ENCODE results near the gene FMN1. TPM values are rescaled to one million over a fixed set of nuclear protein-coding genes. Genes with fewer than 3 reads are reported as not detected.

The FMN1 gene
- total RNA-seq, 1 donor from 2014 or later: 0.02 TPM

DNA sequence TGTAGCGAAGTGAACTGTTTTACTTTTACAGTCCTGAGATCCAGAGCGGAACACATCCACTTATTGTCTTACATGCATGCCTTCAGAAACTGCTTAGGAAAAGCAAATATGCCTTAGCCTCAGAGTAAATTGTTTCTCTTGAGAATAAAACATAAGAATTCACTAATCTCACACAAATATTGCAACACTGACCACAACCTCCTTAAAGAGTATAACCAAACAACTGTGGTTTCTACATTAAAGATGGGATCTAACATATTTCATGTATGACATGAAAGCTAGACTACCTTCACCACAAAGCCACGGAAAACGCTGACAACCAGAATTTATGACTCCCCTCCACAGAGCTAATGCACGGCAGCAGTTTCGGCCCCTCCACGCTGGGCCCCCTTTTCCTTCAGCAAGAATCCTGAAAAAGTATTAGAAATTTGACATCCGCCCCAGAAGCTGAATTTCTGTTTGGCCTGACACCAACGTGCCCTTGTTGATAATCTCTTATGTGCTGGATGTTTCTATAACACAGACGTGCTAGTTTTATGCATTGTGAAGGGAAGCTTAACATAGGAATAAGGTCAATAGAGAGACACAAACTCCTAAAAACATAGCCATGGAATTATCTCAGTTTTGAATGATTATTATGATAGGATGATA lies 392.1 kb downstream of the FMN1 start:
- DNase-seq: no peak
- no peak overlapping the region for H3K4me3 Mint-ChIP-seq
- peaks cover 18% of the 10 kb centered on the region for H3K27me3 Mint-ChIP-seq
- intact Hi-C loops (cut with micrococcal nuclease): no loop called here
- peaks cover 6% of the 10 kb centered on the region for H3K4me1 Mint-ChIP-seq
- H3K27ac Mint-ChIP-seq: no peak overlapping the region
- H3K9me3 Mint-ChIP-seq: peaks cover 9% of the 10 kb centered on the region
- no peaks in the 10 kb centered on the region for H3K36me3 Mint-ChIP-seq (ENCODE audit: low read depth)

DNA sequence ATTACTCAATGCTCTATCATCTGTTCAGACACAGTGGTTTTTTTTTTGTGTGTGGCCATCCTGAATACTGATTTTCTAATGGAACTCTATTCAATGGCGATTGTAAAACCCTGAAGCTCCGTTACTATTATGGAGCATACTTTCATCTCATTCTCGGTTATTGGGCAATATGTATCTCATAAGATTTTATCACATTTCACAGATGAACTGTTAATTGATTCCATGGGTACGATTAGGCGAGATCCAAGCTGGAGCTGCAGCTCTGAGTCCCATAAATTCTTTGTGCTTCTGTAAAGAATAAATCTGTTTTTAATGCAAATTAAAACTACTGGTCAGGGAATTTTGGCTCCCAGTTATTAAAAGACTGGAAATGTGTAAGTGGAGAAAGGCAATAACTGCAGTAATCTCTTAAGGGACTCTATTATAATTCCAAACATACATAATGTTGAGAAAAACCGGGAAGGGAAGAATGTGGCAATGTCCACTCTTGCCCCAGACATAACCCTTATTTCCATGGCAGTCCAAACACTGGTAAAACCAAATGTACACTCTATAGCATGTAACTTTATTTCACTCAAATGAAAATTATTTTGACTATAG lies 394.5 kb downstream of the FMN1 start:
- intact Hi-C loops (cut with micrococcal nuclease): no loop called here
- Mint-ChIP-seq H3K9me3 (peaks cover 9% of the 10 kb centered on the region), H3K27me3 (peaks cover 18% of the 10 kb centered on the region), H3K4me1 (peaks cover 6% of the 10 kb centered on the region), H3K36me3 (ENCODE audit: low read depth) (no peaks in the 10 kb centered on the region), H3K4me3 (no peak overlapping the region), H3K27ac (no peak overlapping the region)
- DNase-seq: no peak

DNA sequence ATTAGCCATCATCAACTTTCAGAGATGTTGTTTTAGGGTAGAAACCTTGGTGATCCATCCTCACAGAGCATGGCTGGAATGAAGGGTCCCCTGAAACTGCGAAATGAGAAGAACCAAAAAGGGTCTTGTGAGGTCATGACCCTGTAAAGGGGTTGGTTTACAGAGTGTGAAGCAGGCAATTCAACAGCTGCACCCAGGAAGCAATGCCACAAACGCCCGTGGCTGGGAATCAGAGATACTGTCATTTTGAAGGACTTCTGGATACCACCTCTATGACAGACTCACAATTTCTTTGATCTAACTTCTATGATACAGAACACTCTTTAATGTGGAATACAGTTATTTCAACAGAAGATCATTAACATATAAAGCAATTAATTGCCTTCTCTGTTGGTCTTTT lies 397.7 kb downstream of the FMN1 start:
- Mint-ChIP-seq H3K27ac (no peak overlapping the region), H3K36me3 (ENCODE audit: low read depth) (no peaks in the 10 kb centered on the region), H3K27me3 (peaks cover 8% of the 10 kb centered on the region), H3K9me3 (no peaks in the 10 kb centered on the region), H3K4me3 (no peak overlapping the region), H3K4me1 (no peaks in the 10 kb centered on the region)
- no peak for DNase-seq
- intact Hi-C loops (cut with micrococcal nuclease): no loop called here

DNA sequence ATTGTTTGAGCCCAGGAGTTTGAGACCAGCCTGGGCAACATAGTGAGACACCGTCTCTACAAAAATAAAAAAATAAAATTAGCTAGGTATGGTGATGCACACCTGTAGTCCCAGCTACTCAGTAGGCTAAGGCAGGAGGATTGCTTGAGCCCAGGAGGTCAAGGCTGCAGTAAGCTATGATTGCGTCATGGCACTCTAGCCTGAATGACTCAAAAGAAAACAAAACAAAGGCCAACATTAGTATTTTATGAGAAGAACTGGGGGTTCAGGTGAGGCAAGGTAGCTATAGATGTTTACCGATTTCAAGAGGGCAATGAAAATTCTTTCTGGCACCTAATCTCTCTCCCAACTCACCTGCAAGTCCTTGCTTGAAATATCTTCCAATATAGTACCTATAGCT lies 399.5 kb downstream of the FMN1 start:
- DNase-seq: no peak

DNA sequence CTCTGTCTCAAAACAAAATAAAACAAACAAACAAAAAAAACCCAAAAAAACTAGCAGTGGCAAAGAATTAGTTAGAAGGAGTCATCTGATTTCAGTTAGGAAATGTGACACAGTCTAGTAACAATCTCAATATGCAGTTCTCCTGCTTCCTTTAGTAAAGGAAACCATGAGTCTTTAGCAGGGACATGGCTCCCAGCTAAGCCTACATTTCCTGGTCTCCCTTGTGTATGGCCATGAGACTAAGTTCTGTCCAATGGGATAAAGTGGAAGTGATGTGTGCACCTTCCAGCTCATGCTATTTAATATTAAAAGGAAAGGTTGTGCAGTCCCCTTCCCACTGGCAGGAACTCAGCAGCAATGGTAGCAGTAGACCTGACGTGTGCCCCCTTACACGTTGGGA lies 402.1 kb downstream of the FMN1 start:
- intact Hi-C loops (cut with micrococcal nuclease): no loop called here
- peaks cover 6% of the 10 kb centered on the region for H3K27me3 Mint-ChIP-seq
- H3K4me3 Mint-ChIP-seq: no peak overlapping the region

More for the DNA sequence above, 399.5 kb downstream of the FMN1 start:
- no peak overlapping the region for H3K4me3 Mint-ChIP-seq
- H3K9me3 Mint-ChIP-seq: no peaks in the 10 kb centered on the region
- intact Hi-C loops (cut with micrococcal nuclease): no loop called here
- H3K27ac Mint-ChIP-seq: no peak overlapping the region
- peaks cover 11% of the 10 kb centered on the region for H3K27me3 Mint-ChIP-seq
- H3K4me1 Mint-ChIP-seq: no peaks in the 10 kb centered on the region
- no peaks in the 10 kb centered on the region for H3K36me3 Mint-ChIP-seq (ENCODE audit: low read depth)

DNA sequence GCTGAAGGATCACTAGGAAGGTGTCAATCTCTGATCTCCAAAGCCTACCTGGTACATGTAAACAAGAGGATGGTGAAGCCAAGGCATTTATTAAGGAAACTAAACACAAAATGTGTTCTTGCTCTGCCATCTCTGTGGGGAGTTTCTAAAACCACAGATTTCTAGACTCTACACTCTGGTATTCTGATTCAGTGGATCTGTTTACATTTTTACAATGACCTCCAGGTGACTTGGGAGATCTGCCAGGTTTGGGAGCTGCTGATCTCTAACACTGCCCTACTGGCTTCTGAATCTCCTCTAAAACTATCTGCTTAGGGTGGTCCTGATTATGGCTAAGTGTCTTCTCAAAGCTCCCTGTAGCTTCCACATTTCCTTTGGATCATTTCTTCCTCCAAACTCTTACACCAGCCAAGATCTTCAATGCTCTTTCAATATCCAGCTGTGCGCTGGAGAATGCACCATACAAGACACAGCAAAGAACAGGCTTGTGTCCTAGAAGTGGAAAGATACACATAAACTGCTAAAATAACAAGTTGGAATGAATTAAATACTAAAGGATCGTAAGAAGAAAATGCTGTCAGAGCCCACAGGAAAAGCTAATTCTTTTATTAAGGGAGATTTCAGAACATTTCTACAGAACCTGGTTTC lies 404.0 kb downstream of the FMN1 start:
- DNase-seq: no peak
- no peaks in the 10 kb centered on the region for H3K36me3 Mint-ChIP-seq (ENCODE audit: low read depth)
- H3K27me3 Mint-ChIP-seq: peaks cover 6% of the 10 kb centered on the region
- no peak overlapping the region for H3K4me3 Mint-ChIP-seq
- intact Hi-C loops (cut with micrococcal nuclease): no loop called here
- H3K27ac Mint-ChIP-seq: no peak overlapping the region
- H3K9me3 Mint-ChIP-seq: no peaks in the 10 kb centered on the region
- no peaks in the 10 kb centered on the region for H3K4me1 Mint-ChIP-seq

More for the DNA sequence above, 402.1 kb downstream of the FMN1 start:
- Mint-ChIP-seq H3K4me1 (no peaks in the 10 kb centered on the region), H3K36me3 (ENCODE audit: low read depth) (no peaks in the 10 kb centered on the region), H3K9me3 (no peaks in the 10 kb centered on the region), H3K27ac (no peak overlapping the region)
- DNase-seq: no peak

DNA sequence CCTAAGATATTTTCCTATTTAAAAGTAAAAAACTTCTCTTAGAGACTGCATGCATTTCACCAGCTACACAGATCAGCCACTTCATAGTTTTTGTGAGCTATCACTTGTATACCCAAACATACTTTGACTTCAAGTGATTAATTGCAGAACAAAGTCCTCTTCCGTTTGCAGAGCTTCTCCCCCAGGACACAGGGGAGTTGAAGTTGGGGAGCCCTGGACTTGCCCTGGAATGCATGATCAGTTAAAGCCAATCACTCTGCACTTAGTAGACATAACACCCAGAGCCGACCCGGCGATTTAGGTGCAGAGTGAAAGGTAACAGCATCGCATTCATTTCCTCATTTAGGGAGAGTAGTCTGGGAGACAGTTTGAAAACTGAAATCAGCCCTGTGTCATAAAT lies 406.6 kb downstream of the FMN1 start:
- H3K4me1 Mint-ChIP-seq: no peaks in the 10 kb centered on the region
- no peaks in the 10 kb centered on the region for H3K9me3 Mint-ChIP-seq
- no peaks in the 10 kb centered on the region for H3K36me3 Mint-ChIP-seq (ENCODE audit: low read depth)
- DNase-seq: no peak
- no peak overlapping the region for H3K4me3 Mint-ChIP-seq
- intact Hi-C loops (cut with micrococcal nuclease): no loop called here
- H3K27ac Mint-ChIP-seq: no peak overlapping the region
- peaks cover 5% of the 10 kb centered on the region for H3K27me3 Mint-ChIP-seq

DNA sequence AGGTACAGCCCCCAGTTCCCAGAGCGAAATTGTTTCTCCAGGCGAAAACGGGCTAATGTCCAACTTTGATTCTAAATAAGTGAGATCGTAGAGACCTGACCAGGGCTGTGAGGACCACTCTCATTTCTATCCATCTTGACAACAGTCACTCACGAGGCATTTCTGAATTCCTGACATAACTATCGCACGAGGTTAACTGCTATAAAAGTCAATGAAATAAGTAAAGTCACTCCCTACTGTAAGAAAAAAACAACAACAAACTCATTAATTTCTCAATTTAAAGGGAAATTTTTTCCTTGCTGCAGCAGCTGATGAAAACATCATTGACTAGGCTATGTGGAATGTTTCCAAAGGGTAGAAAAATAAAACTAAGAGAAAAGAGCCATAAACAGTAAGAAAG lies 407.6 kb downstream of the FMN1 start:
- no peaks in the 10 kb centered on the region for H3K4me1 Mint-ChIP-seq
- intact Hi-C loops (cut with micrococcal nuclease): no loop called here
- H3K9me3 Mint-ChIP-seq: no peaks in the 10 kb centered on the region
- H3K4me3 Mint-ChIP-seq: no peak overlapping the region
- no peak overlapping the region for H3K27ac Mint-ChIP-seq
- H3K36me3 Mint-ChIP-seq (ENCODE audit: low read depth): no peaks in the 10 kb centered on the region
- H3K27me3 Mint-ChIP-seq: peaks cover 4% of the 10 kb centered on the region
- DNase-seq: no peak

DNA sequence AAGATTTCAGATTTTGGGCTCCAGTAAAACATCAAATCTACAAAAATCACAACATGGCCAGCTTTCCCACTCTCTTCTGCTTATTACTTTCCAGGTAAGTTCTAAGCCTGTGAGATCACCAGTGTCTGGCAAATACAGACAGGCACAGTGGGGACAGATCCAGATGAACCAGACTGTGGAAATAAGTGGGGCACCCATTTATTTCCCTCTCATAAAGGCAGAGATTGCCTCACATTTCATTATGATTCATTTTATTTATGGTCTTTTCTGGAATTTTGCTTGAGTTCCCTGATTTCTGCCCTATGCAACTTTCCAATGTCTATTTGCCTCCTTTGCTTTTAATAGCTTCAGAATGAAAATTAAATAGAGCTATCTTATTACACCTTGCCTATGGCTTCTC lies 409.9 kb downstream of the FMN1 start:
- H3K9me3 Mint-ChIP-seq: no peaks in the 10 kb centered on the region
- H3K27me3 Mint-ChIP-seq: peaks cover 4% of the 10 kb centered on the region
- DNase-seq: no peak
- H3K4me3 Mint-ChIP-seq: no peak overlapping the region
- no peaks in the 10 kb centered on the region for H3K36me3 Mint-ChIP-seq (ENCODE audit: low read depth)
- H3K4me1 Mint-ChIP-seq: no peaks in the 10 kb centered on the region
- no peak overlapping the region for H3K27ac Mint-ChIP-seq
- intact Hi-C loops (cut with micrococcal nuclease): no loop called here

DNA sequence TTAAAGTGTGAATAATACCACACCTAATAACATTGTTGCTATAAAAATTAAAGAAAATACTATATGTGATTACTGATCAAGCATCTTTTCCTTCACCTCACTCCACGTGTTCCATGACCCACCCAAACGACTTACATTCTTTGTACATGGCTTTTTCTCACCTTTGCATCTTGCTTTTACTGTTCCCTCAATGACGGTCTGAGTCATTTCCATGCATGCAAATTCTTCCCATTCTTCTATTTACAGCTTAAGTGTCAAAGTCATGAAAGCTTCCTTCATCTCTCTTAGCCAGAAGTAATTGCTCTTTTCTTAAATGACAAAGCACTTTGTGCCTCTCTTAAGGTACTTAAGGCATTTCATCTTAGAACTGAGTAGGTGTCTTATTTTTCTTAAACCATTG lies 412.7 kb downstream of the FMN1 start:
- H3K27me3 Mint-ChIP-seq: peaks cover 4% of the 10 kb centered on the region
- H3K4me3 Mint-ChIP-seq: no peak overlapping the region
- no peaks in the 10 kb centered on the region for H3K9me3 Mint-ChIP-seq
- intact Hi-C loops (cut with micrococcal nuclease): no loop called here
- H3K4me1 Mint-ChIP-seq: no peaks in the 10 kb centered on the region
- no peak for DNase-seq
- no peak overlapping the region for H3K27ac Mint-ChIP-seq
- H3K36me3 Mint-ChIP-seq (ENCODE audit: low read depth): no peaks in the 10 kb centered on the region

DNA sequence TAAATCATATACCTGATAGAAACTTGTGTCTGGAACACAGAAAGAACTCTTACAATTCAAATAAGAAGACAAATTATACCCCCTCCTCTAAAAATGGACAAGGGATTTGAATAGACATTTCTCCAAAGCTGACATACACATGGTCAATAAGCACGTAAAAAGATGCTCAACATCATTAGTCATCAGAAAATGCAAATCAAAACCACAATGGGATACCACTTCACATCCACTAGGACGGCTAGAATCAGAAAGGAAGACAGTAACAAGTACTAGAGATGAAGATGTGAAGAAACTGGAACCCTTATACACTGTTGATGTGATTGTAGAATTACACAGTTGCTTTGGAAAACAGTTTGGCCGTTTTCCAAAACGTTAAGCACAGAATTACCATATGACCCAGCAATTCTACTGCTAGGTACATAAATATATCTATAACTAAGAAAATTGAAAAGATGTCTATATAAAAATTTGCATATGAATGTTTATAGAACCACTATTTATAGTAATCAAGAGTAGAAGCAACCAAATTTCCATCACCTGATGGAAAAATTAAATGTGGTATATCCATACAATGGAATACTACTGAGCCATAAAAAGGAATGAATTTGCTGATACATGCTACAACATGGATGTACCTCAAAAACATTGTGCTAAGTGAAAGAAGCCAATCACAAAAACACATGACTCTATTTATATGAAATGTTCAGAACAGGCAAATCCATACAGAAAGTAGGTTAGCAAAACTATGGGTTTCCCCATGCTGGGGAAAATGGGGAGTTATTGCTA lies 415.9 kb downstream of the FMN1 start:
- DNase-seq: no peak
- H3K27ac Mint-ChIP-seq: no peak overlapping the region
- H3K4me1 Mint-ChIP-seq: no peaks in the 10 kb centered on the region
- H3K9me3 Mint-ChIP-seq: no peaks in the 10 kb centered on the region
- no peak overlapping the region for H3K4me3 Mint-ChIP-seq
- peaks cover 4% of the 10 kb centered on the region for H3K27me3 Mint-ChIP-seq
- H3K36me3 Mint-ChIP-seq (ENCODE audit: low read depth): no peaks in the 10 kb centered on the region
- intact Hi-C loops (cut with micrococcal nuclease): no loop called here

DNA sequence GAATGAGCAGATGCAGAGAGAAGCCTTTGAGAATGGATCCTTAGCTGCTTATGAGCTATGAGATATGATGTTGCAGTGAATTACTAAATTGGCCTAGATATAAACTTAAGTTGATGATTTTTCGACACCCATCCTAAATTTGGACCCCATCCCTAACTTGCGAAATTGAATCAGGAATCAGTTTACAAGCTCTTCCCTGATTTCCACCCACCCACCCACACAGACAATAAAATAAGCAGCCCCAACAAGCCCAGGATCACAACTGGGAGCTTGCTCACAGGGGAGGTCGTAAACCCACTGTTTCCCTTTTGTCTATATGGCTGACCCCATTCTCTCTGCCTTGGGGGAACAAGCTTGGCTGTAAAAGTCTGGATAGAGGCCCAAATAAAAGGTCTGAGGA lies 419.4 kb downstream of the FMN1 start:
- H3K4me3 Mint-ChIP-seq: no peak overlapping the region
- H3K27me3 Mint-ChIP-seq: no peaks in the 10 kb centered on the region
- intact Hi-C loops (cut with micrococcal nuclease): loop anchor here (2.0 kb wide), 1 partner anchor 56 kb away; the partner anchor contains the start of gene GREM1
- no peaks in the 10 kb centered on the region for H3K4me1 Mint-ChIP-seq
- H3K36me3 Mint-ChIP-seq (ENCODE audit: low read depth): no peaks in the 10 kb centered on the region
- H3K27ac Mint-ChIP-seq: no peak overlapping the region
- DNase-seq: no peak
- no peaks in the 10 kb centered on the region for H3K9me3 Mint-ChIP-seq

DNA sequence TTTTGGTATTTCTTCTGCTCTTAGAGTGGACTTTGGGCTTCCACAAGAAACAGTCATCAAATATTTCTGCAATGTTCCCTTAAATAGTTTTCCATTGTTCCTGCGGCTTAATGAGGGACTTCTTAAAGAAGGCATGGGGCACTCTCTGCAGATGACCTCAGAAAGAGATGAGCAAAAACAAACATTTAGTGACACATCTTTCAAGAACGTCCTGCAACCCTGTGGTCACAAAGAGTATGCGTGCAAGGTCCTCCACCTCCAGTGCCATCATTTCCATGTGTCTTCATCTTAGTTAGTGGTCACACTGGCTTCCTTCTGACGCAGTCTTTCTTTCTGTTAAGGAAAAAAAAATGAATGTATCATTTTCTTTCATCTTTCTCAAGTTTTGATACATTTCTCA lies 420.5 kb downstream of the FMN1 start:
- no peaks in the 10 kb centered on the region for H3K9me3 Mint-ChIP-seq
- no peak overlapping the region for H3K27ac Mint-ChIP-seq

DNA sequence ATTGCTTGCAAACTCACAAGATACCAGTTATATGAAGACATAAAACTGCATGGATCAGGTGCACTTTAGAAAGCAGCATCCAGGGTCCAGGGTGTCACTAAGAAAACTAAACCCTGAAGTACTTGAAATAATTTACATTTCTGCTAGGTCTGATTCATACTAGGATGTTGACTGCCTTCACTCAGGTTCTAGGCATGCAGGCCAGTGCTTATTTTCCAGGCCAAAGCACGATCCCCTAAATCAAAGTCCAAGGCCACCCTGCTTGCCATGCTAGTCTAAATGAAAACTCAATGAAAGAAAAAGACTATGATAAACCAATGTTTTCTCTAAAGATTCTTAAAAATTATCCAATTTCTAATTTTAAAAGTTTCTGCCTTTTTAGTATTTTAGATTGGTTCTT lies 427.3 kb downstream of the FMN1 start:
- Mint-ChIP-seq H3K27ac (no peak overlapping the region), H3K36me3 (ENCODE audit: low read depth) (no peaks in the 10 kb centered on the region), H3K9me3 (no peaks in the 10 kb centered on the region), H3K4me1 (no peaks in the 10 kb centered on the region), H3K27me3 (peaks cover 9% of the 10 kb centered on the region), H3K4me3 (no peak overlapping the region)
- no peak for DNase-seq
- intact Hi-C loops (cut with micrococcal nuclease): no loop called here

More for the DNA sequence above, 420.5 kb downstream of the FMN1 start:
- DNase-seq: no peak
- no peaks in the 10 kb centered on the region for H3K36me3 Mint-ChIP-seq (ENCODE audit: low read depth)
- peaks cover 2% of the 10 kb centered on the region for H3K27me3 Mint-ChIP-seq
- intact Hi-C loops (cut with micrococcal nuclease): loop anchor here (2.0 kb wide), 1 partner anchor 55 kb away; the partner anchor contains the start of gene GREM1
- no peaks in the 10 kb centered on the region for H3K4me1 Mint-ChIP-seq
- H3K4me3 Mint-ChIP-seq: no peak overlapping the region

Measured in activated CD4-positive, alpha-beta T cell treated with anti-CD3 and anti-CD28 coated beads, Interleukin-2, amount 10 ng/mL, durations not matched to agents 24 days and 14 days (primary cell).